GM13976 (cell line): ENCODE measurements around the gene AMBP.

ENCODE experiments used
- DNase-seq: peaks from one replicate; pipeline ENCODE4 v3.0.0; 2012; ENCODE audit warnings: low spot score
- in situ Hi-C: fragments of 300-500 bp; cut with MboI; formaldehyde crosslinking; loops from one replicate; pipeline ENCODE4 v1.12.0; 2022; ENCODE audit warnings: low sequenced_read_pairs, mixed read lengths, inconsistent platforms; ENCODE audit not compliant: unreplicated experiment
- TF ChIP-seq, protein P1 (sequence below): IDR thresholded peaks from 2 replicates; pipeline ENCODE4 v1.5.1; 2012; ENCODE audit warnings: borderline replicate concordance, mild to moderate bottlenecking; ENCODE audit not compliant: insufficient read depth; ENCODE audit errors: extremely low read depth, missing control alignments, control extremely low read depth

The AMBP gene

DNA sequence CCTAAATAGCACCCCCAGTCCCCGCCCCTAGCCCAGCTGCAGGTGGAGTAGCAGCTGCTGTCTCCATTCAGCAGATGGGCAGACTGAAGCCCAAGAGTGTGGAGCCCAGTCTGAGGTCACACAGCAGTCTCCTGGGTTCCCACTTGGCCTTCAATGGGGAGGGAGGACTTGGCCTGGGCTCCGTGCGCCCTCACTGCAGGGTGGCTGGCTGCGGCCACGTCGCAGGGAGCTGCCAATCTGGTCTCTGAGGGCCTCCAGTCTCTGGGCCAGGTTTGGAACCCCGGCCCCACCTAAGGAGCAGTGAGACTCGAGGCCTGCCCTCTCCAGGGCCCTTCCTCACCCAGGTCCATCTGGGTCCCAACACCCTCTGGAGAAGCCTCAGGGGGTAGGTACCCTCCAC lies 13.6 kb upstream of the AMBP start:
- in situ Hi-C loops, result loop anchor here (10.0 kb wide), 1 partner anchor 193 kb away; no protein-coding TSS in a partner anchor
- TF ChIP-seq, protein P1, sequence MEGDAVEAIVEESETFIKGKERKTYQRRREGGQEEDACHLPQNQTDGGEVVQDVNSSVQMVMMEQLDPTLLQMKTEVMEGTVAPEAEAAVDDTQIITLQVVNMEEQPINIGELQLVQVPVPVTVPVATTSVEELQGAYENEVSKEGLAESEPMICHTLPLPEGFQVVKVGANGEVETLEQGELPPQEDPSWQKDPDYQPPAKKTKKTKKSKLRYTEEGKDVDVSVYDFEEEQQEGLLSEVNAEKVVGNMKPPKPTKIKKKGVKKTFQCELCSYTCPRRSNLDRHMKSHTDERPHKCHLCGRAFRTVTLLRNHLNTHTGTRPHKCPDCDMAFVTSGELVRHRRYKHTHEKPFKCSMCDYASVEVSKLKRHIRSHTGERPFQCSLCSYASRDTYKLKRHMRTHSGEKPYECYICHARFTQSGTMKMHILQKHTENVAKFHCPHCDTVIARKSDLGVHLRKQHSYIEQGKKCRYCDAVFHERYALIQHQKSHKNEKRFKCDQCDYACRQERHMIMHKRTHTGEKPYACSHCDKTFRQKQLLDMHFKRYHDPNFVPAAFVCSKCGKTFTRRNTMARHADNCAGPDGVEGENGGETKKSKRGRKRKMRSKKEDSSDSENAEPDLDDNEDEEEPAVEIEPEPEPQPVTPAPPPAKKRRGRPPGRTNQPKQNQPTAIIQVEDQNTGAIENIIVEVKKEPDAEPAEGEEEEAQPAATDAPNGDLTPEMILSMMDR, result no peak
- no peak for DNase-seq

DNA sequence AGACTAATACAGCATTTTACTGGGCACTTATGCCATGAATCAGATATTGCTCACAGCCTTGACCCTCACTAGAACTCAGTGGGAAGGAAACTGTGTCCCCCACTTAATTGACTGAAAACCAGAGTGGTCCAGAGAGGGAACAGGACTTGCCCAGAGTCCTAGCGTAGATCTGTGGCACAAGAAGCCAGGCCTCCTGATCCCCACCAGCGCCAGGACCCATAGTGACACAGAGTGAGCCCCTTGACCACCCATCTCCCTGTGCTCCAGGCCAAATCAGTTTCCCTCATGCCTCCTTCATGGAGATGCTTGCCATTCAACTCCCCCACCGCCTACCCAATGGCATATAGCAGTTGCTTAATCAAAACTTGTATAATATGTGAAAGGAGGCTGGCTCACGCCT lies 12.7 kb upstream of the AMBP start:
- TF ChIP-seq, protein P1, result no peak

DNA sequence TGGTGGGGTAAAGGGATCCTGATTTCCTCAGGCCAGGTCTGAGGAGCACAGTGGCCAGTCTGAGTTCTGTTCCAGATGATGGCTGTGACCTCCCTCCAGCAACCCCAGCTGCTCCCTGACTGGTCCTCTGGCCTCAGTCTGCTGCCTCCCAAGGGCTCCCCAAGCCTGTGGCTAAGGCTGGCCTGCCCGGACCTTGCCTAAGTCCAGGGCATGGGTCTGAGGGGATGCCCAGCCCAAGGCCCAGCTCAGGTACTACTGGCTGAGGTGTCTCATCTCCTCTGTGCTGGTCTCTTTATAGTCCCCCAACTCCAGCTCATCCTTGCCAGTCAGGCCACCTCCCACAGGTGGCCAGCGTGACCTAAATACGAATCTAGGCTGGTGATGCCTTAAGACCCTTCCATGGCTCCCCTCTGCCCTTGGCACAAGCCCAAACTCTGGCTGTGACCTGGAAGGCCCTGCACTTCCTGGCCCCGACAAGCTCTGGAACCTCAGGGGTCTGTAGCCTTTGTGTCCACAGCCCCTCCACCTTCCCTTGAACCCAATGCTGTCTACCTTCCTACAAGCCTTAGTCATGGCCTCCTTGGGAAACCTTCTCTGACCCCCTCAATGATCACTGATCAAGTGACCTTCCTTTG lies 11.2 kb upstream of the AMBP start:
- in situ Hi-C loops, result no loop called here
- TF ChIP-seq, protein P1, result no peak
- no peak for DNase-seq

More for the DNA sequence above, 12.7 kb upstream of the AMBP start:
- in situ Hi-C loops, result loop anchor here (10.0 kb wide), 1 partner anchor 194 kb away; no protein-coding TSS in a partner anchor
- DNase-seq, result no peak

DNA sequence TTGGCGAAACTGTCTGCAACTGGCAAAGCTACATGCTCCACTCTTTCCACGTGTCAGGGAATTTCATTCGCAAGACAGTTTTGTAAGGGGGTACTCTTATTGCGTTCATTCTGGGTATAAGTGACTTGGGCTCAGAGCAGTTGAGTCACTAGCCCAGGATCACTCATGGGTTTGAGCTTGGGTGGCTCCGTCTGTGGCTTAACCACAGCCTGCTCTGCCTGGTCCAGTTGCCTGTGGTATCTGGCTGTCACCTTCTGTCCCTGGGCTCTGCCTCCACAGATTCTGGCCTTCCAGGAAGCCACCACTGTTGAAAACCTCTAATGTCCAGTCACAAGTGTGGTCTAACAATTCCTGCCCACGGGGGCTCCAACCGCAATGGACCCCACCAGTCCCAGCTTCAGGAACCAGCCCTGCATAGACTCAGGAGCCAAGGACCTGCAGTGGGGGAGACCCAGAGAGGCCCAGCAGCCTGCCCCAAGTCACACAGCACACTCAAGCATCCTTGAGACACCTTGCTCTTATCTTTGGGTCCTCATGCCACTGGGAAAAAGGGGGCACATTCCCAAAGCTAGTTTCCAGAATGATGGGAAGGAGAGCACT lies 10.6 kb upstream of the AMBP start:
- in situ Hi-C loops, result no loop called here

DNA sequence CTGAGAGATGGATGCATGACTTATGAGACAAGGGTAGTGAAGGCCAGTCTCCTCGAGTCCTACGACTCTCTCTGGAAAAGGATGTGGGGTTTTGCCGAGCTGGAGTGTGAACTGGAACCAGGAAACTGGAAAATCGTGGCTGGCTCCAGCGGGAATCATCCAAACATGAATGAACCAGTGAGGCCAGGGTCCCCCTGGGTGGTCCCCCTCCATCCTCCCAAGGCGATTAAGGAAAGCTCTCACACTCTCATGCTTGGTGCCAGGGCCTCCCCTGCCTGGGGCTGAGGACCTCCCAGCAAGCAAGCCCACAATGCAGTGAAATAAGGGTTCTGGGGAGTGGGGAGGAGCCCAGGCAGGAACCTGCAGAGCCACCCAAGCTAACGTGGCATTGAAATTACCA lies 9.6 kb upstream of the AMBP start:
- TF ChIP-seq, protein P1, result no peak
- DNase-seq, result no peak
- in situ Hi-C loops, result no loop called here

More for the DNA sequence above, 10.6 kb upstream of the AMBP start:
- TF ChIP-seq, protein P1, result no peak
- no peak for DNase-seq

DNA sequence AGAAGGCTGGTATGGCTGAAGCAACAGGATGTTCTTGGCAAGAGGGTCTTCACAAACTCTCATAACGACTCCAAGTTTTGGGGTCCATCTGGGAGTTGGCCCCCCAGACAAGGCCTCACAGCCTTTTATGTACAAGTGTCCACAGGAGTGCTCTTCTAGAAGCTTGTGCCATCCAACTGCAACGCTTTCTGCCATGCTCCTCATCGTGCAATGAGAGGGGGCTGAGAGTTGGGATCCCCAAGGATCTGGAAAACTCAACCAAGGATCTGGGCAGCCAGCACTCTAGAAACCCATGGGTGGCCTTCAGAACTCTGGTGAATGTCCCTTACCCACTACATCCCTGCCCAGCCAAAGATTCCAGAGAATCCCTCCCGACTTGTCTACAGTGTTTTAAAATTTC lies 8.5 kb upstream of the AMBP start:
- in situ Hi-C loops, result no loop called here
- no peak for DNase-seq
- TF ChIP-seq, protein P1, result no peak

DNA sequence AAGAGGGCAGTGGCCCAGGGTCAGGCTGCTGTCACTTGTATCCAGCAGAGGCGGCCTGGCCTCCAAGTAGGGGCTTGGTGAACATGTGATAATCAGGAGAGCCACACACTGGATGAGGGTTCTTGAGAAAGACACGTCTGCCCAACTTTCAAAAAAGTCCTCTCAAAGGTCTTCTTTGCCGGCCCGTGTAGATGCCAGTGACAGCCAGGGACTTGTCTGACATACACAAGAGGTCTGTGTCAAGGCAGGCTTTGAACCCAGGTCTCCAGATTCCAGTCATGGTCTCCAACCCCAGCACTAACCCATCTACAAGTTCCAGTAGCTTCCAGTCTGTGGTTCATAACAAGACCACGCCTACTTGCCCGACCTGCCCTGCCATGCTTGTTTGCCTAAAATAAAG lies 7.9 kb upstream of the AMBP start:
- DNase-seq, result no peak
- TF ChIP-seq, protein P1, result no peak
- in situ Hi-C loops, result no loop called here
